ENCODE data around the gene CCDC85A. TPM values are rescaled to one million over a fixed set of nuclear protein-coding genes. Genes with fewer than 3 reads are reported as not detected.

Gene CCDC85A
- total and polyA plus RNA-seq, 2 experiments from 2014 or later, result 0.21 to 0.24 TPM

GRCh38 chr2:56211048-56211447, 27.3 kb downstream of the CCDC85A start:
- no peak for TF ChIP-seq POLR2AphosphoS5 (IDR thresholded peaks at IDR 0.05; ENCODE audit: low read depth)
- TF ChIP-seq STAT1 (IDR thresholded peaks at IDR 0.05; ENCODE audit: unreplicated experiment), result no peak
- TF ChIP-seq CREB1 (CRISPR knock-in tag; IDR thresholded peaks at IDR 0.05; ENCODE audit: low read depth), result no peak
- TF ChIP-seq EZH2phosphoT487 (IDR thresholded peaks at IDR 0.05; ENCODE audit: unreplicated experiment), result no peak
- no peak for TF ChIP-seq REST (IDR thresholded peaks at IDR 0.05; ENCODE audit: unreplicated experiment)
- no peak for TF ChIP-seq ZNF114 (CRISPR knock-in tag; IDR thresholded peaks at IDR 0.05)
- no peak for TF ChIP-seq ZNF331 (CRISPR knock-in tag; IDR thresholded peaks at IDR 0.05; ENCODE audit: low read depth)
- TF ChIP-seq ETS1 (IDR thresholded peaks at IDR 0.05), result no peak
- no peak for TF ChIP-seq NANOG (IDR thresholded peaks at IDR 0.05; ENCODE audit: borderline replicate concordance)
- no peak for TF ChIP-seq EZH2 (IDR thresholded peaks at IDR 0.05; ENCODE audit: low read depth, unreplicated experiment)
- no peak for TF ChIP-seq CTCF (conservative IDR thresholded peaks at IDR 0.05; ENCODE audit: low read depth in 2 of 2)
- TF ChIP-seq JUNB (IDR thresholded peaks at IDR 0.05; ENCODE audit: unreplicated experiment), result no peak
- no peak for TF ChIP-seq ZNF462 (CRISPR knock-in tag; IDR thresholded peaks at IDR 0.05)
- no peak for ATAC-seq
- Histone ChIP-seq H2AFZ (no peak overlapping the region), H3K9me2 (ENCODE audit: insufficient read depth) (peaks cover 8% of the 10 kb centered on the region; the same call in 1 of the 2 replicates), H3K4me2 (no peak overlapping the region), H4K20me1 (replicated peaks; ENCODE audit: insufficient read depth) (no peaks in the 10 kb centered on the region), H3K79me2 (replicated peaks; ENCODE audit: insufficient read depth) (no peaks in the 10 kb centered on the region), H3K27me3 (ENCODE audit: insufficient read depth) (no peaks in the 10 kb centered on the region), H3K27ac (ENCODE audit: low read depth) (no peak overlapping the region), H3F3A (replicated peaks; ENCODE audit: low read depth) (no peaks in the 10 kb centered on the region), H3K4me1 (ENCODE audit: insufficient read depth) (no peaks in the 10 kb centered on the region), H3K36me3 (ENCODE audit: insufficient read depth) (no peaks in the 10 kb centered on the region), H3K4me3 (no peak overlapping the region)
- DNase-seq (ENCODE audit: low spot score), result no peak
- Mint-ChIP-seq H3K9me3 (no peaks in the 10 kb centered on the region), H3K27me3 (ENCODE audit: insufficient read depth, low read depth, poor library complexity) (no peaks in the 10 kb centered on the region), H3K36me3 (ENCODE audit: low read depth) (no peaks in the 10 kb centered on the region), H3K27ac (no peak overlapping the region), H3K4me3 (no peak overlapping the region), H3K4me1 (no peaks in the 10 kb centered on the region)

Measured in GM23338 (cell line).